HG03159 (cell line): ENCODE data around the gene SLC26A4.
A peak's percentile ranks its signal among the peaks of the same experiment; 100 is the strongest.

Experiments
- ATAC-seq: cut with Tn5 transposase; IDR thresholded peaks from one replicate; pipeline ENCODE4 v1.9.1; 2021; ENCODE audit warnings: mild to moderate bottlenecking, moderate library complexity; ENCODE audit not compliant: unreplicated experiment

The SLC26A4 gene

DNA sequence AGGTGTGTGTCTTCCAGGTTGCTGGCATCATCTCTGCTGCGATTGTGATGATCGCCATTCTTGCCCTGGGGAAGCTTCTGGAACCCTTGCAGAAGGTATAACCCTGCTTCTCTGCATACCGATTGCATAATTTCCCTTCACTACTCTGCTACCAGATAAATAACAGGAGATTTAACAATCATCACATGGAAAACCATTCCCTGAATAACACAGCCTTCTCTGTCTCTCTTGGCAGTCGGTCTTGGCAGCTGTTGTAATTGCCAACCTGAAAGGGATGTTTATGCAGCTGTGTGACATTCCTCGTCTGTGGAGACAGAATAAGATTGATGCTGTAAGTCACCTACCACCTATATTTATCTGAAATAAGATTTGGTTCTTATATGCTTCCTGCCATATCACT is 33.8 kb downstream of the SLC26A4 start:
- no peak for ATAC-seq

GRCh38 chr7:107696330-107696946 is 35.8 kb downstream of the SLC26A4 start:
- no peak for ATAC-seq

DNA sequence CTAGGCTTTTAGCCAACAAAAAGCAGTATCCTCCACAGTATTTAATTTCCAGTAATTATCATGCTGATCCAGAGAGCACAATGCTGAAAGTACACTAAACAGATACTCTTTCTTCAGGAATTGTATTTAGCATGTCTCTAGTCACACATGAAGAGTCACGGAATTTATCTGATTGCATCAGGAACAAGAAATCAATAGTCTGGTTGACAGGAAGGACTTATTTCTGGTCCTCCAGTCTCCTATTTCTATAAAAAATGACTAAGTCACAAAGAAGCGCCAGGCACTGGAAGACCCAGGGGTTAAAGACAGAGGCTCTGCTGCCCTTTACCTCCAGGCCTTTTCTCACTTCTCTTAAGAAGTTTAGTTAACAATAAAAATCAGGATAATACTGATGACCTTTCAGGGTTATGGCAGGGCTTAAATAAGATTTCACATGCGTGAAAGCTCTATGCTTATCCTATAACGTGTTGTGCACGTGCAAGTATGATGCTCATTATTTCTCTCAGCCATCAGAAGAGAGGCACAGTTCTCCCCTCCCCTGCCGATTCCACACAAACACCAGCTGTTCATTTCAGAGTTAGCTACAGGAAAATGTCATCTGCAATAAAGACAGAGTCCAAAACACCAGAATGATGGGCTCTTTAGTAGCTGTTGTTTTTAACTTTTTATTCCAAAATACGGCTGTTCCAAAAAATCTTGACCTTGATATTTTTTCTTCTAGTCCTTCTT is 36.9 kb downstream of the SLC26A4 start:
- ATAC-seq = no peak

- no peak for ATAC-seq
Measured at GRCh38 chr7:107700570-107700969, 39.9 kb downstream of the SLC26A4 start.

DNA sequence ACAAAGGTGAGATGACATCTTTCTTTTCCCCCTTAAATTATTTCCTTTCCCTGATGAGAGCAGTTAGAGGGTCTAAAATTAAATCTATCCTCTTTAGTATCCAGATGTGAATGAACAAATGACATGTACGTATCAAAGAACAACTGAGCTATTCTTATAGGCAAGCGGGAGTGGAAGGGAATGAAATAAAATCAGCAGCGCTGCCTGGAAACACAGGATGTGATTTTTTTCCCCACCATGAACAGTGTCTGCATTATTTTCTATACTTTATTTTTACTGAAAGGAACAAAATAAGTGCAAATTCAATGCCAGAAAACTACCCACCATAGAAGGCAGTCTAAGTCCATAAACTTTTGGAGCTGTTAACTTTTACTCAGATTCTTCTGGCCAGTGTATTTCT is 40.6 kb downstream of the SLC26A4 start:
- no peak for ATAC-seq

- ATAC-seq = no peak
Measured at GRCh38 chr7:107703219-107703618, 42.6 kb downstream of the SLC26A4 start.

GRCh38 chr7:107703872-107704271 is 43.2 kb downstream of the SLC26A4 start:
- no peak for ATAC-seq

GRCh38 chr7:107708956-107709355 is 48.3 kb downstream of the SLC26A4 start:
- no peak for ATAC-seq

- ATAC-seq = no peak
Measured at GRCh38 chr7:107711301-107711700, 50.7 kb downstream of the SLC26A4 start.

GRCh38 chr7:107712025-107712424 is 51.4 kb downstream of the SLC26A4 start:
- no peak for ATAC-seq

DNA sequence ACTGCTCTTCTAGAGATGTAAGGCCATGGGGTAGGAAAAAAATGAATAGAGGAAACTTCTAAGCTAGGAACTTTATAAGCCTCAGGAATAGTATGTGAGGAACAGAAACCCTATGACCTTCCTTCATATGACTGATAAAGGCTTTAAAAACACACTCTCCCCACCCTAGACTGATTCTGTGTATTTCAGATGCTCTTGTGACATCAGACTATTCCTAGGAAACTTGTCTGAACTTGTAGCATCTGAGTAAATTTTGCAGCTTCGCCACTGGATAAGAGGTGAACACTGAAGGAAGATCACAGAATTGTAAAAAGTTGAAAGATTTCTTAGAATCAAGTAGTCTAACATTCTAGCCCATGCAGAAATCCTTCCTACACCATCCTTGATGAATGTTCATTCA is 52.3 kb downstream of the SLC26A4 start:
- no peak for ATAC-seq

- no peak for ATAC-seq
Measured at GRCh38 chr7:107715531-107715930, 54.9 kb downstream of the SLC26A4 start.

GRCh38 chr7:107718456-107719193 is 58.0 kb downstream of the SLC26A4 start:
- no peak for ATAC-seq

DNA sequence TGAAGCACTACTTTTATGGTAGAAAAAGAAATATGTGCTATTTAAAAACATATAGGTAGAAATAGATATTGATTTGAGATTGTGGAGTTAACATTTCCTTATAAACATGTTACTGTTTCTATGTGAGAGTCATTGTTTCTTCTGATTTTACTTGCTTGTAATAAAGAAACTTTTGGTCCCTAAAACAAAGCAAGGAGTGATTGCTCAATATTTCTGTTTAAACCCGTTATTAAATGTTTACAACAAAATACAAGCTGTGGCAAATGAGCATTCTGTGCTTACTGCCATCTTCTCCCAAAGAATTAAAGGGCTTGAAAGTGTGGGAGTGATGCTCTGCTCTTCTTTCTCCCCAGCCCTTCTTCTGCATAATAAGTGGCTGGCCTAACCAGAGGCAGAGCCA is 60.7 kb downstream of the SLC26A4 start:
- no peak for ATAC-seq

GRCh38 chr7:107723255-107723654 is 62.6 kb downstream of the SLC26A4 start:
- ATAC-seq = no peak

DNA sequence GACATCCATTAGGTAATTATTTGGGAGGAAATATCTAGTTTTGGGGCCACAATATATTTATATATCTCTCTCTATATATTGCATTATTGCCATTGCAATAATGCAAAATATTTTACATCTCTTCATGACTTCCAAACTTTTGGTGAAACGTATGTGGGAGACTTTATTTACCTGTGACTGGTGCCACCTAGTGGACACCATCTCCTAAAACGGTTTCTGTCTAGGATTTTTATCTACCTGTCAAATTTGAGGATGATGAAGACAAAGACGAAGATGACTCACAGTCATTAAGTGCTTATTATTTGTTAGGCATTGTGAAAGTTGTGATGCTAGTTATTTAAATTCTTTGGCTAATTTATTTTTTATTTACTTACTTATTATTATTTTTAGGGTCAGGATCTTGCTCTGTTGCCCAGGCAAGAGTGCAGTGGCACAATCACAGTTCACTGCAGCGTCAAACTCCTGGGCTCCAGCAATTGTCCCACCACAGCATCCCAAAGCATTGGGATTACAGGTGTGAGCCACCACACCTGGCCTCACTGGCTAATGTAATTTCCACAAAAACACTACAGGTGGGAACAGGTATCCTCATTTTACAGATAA is 64.6 kb downstream of the SLC26A4 start:
- no peak for ATAC-seq

- ATAC-seq = no peak
Measured at GRCh38 chr7:107726356-107727130, 65.9 kb downstream of the SLC26A4 start.

GRCh38 chr7:107728276-107728675 is 67.6 kb downstream of the SLC26A4 start:
- no peak for ATAC-seq

DNA sequence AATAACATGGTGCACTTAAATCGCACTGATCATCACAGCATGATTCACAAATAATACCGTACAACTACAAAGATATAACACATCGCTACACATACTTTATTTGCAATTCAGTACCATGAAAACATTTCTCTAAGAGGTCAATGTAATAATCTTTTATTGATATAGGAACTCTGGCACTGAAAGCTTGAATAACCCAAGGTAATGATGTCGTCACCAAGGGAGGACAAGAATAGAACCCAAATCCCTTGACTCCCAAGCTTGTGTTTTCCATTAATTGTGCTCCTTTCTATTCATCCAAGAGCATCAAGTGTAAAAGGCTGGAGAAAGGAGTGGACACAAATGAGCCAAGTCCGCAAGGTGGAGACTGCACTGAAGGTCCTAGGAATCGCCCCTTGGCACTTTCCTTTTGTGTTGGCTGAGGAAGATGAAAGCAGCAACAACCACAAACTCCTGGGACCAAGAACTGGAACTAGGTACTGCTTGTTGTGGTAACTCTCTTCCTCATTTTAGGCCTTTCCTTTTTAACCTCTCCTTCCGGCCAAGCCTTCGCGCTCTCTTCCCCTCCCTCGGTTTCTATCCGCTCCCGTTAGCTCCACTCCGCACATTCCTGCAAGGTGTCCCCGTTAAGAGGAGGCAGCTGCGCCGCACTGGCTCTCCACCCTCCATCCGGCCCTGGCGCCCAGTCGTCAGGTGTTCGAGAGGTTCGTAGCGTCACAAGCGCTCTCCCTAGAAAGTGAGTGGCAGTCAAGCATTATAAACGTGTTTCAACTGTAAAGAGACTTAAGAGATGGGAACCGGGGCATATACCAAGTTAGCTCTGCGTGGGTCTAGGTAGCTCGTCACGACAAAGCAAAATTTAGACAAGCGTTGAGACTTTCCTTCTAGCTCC is 82.3 kb downstream of the SLC26A4 start:
- peak; percentile 44 for ATAC-seq
